Measurements from ENCODE around the gene DTX1.

DNA sequence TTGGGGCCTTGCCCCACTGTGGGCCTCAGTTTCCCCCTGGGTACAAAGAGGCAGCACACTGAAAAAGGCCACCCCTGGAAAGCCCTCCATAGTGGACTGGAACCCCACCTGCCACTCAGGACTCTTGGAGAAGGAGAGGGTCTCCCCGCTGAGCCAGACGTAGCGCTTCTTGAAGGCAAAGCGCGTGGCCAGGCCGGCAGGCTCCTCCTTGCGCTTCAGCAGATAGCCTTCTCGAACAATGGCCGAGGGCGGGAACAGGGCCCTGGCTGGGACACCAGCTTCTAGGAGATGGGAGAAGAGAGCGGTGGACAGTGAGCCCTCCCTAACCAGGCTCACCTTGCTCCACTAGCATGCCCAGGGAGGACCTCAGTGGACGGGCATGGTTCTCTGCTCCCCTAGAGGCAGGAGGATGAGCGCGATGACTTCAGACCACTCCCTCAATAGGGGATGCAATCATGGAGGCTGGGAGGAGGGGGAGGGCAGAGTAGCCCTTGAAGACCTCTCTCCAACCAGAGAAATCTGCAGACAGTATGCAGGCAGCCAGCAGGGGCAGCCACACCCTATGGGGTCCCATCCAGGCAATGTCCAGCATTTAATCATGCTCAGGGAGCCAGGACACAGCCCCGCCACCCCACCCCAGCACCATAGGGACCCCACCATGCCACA, 49.2 kb downstream of the DTX1 start:
- TF ChIP-seq SUZ12 (IDR thresholded peaks at IDR 0.05; ENCODE audit: low read length) = no peak
- TF ChIP-seq, protein P1, sequence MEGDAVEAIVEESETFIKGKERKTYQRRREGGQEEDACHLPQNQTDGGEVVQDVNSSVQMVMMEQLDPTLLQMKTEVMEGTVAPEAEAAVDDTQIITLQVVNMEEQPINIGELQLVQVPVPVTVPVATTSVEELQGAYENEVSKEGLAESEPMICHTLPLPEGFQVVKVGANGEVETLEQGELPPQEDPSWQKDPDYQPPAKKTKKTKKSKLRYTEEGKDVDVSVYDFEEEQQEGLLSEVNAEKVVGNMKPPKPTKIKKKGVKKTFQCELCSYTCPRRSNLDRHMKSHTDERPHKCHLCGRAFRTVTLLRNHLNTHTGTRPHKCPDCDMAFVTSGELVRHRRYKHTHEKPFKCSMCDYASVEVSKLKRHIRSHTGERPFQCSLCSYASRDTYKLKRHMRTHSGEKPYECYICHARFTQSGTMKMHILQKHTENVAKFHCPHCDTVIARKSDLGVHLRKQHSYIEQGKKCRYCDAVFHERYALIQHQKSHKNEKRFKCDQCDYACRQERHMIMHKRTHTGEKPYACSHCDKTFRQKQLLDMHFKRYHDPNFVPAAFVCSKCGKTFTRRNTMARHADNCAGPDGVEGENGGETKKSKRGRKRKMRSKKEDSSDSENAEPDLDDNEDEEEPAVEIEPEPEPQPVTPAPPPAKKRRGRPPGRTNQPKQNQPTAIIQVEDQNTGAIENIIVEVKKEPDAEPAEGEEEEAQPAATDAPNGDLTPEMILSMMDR (IDR thresholded peaks at IDR 0.05; ENCODE audit: control extremely low read depth in 1 of 3, insufficient read depth in 1 of 3, low read depth in 1 of 3, low read length in 3 of 3) = no peak
- no peak for TF ChIP-seq EP300 (IDR thresholded peaks at IDR 0.05; ENCODE audit: borderline replicate concordance in 1 of 2, low read depth in 2 of 2, low read length in 2 of 2)
- TF ChIP-seq POLR2A (IDR thresholded peaks at IDR 0.05; ENCODE audit: control extremely low read depth in 1 of 2, low read depth in 2 of 2, low read length in 2 of 2) = no peak
- no peak for TF ChIP-seq SAP30 (IDR thresholded peaks at IDR 0.05; ENCODE audit: insufficient read depth, insufficient replicate concordance, low read length)
- no peak for TF ChIP-seq ZNF274 (IDR thresholded peaks at IDR 0.05; ENCODE audit: borderline replicate concordance, extremely low read depth, low read length)
- TF ChIP-seq, protein P2, sequence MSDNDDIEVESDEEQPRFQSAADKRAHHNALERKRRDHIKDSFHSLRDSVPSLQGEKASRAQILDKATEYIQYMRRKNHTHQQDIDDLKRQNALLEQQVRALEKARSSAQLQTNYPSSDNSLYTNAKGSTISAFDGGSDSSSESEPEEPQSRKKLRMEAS (IDR thresholded peaks at IDR 0.05) = no peak
- TF ChIP-seq TAF1 (IDR thresholded peaks at IDR 0.05; ENCODE audit: low read depth, low read length) = no peak
- TF ChIP-seq YY1 (IDR thresholded peaks at IDR 0.05; ENCODE audit: low read depth, low read length) = no peak
- no peak for TF ChIP-seq SRF (IDR thresholded peaks at IDR 0.05; ENCODE audit: low read depth, low read length)
- TF ChIP-seq, protein P3, sequence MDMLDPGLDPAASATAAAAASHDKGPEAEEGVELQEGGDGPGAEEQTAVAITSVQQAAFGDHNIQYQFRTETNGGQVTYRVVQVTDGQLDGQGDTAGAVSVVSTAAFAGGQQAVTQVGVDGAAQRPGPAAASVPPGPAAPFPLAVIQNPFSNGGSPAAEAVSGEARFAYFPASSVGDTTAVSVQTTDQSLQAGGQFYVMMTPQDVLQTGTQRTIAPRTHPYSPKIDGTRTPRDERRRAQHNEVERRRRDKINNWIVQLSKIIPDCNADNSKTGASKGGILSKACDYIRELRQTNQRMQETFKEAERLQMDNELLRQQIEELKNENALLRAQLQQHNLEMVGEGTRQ (IDR thresholded peaks at IDR 0.05; ENCODE audit: low read length) = no peak
